Pons (tissue), 1 donor: ENCODE results near the gene CXCL12.

Experiments
- DNase-seq: peaks from one replicate; pipeline ENCODE4 v3.0.0-alpha.2; 2016; ENCODE audit warnings: low spot score

The CXCL12 gene

DNA sequence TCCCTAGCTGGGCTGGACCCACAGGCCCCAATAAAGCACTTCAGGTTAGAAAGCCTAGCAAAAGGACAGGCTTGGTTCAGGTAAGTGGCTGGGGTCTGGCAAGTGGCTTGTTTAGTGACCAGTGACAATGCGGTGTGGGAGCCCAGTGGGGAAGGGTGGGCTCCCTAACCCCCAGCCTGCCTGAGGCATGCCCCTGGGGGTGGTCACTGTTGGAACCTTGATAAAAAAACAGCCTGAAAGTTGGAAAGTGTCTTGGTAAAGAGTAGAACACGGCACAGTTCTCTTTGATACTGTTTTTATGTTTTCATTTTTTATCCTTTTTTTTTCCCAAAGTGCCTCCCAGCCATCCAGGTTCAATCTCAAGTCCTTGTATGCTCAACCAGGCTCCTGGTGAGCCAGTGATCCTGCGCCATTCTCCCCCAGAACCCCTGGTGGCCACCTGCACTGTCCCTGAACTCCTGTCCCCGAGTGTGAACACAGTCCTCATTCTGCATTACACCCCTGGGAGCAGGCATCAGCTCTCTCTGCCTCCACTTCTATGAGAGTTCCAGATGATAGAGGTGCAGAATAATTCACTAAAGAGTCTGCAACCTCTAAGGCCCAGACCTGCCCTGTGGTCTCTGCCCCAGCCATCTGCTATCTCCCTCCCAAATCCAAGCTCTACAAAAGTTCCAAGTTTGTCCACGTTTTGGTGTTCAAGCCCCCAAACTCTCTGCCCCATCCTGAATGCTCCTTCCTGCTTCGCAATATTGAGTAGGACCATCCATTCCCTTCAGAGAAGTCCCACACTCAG lies 15.0 kb upstream of the CXCL12 start:
- no peak for DNase-seq

- no peak for DNase-seq
These were observed 14.1 kb upstream of the CXCL12 start for GRCh38 chr10:44398747-44399658.

DNA sequence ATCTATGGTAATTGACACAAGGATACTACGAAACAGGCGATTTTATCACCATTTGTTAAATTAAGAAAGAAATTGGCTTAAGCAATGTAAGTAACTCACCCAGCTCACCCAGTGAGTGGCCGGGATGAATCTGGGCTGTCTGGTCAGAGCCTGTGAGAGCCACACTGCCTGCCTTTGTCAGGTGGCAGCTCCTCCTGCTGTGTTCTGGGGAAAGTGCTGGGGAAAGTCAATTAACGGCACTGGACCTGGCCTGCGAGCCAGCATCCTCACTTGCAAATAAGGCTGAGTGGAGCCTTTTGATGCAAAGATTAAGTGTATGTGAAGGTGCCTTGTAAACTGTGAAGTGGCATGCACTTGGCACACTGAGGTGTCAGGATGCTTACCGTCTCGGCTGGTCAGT lies 13.4 kb upstream of the CXCL12 start:
- no peak for DNase-seq

- no peak for DNase-seq
These were observed 12.8 kb upstream of the CXCL12 start for GRCh38 chr10:44397476-44398225.

DNA sequence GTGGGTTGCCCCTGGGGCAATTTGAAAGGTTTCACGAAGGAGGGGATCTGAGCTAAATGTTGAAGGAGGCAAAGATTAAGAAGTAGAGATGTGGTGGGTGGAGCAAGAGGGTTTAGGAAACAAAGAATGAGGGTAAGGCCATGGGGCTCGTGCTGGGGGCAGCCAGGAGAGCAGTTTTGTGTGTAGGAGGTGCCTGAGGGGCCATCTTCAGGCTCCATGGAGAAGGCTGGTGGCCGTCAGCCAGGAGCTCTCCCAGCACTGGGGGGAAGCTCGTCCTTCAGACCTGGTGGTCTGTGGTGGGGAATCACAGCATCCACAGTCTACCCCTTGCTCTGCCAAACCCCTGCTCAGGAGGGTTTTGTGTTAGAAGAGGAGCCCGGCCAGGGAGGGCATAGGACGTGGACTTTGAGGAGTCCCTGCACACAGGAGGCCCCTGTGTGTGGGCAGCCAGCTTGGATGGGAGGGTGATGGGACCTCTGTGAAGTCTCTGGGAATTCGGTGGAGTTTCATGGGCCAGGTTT lies 11.8 kb upstream of the CXCL12 start:
- no peak for DNase-seq

- DNase-seq: no peak
These were observed 11.2 kb upstream of the CXCL12 start for GRCh38 chr10:44395902-44396670.

DNA sequence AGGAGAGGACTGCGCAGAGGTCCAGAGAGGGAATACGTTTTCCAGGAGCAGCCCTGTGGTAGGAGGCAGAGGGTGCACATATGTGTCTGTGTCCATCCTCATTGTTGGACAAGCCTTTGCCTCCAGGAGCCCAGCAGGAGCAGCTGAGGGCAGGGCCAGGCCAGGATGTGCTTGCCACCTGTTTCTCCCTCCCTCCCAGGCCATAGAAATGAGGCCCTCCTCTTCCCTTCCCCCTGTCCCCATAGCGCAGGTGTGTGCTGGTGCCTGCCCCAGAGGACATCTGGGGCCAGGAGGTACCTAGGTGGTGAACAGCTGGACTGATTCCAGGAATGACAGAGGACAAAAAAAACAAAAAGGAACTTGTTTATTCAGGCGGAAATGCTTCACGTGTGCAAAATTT lies 10.5 kb upstream of the CXCL12 start:
- no peak for DNase-seq

DNA sequence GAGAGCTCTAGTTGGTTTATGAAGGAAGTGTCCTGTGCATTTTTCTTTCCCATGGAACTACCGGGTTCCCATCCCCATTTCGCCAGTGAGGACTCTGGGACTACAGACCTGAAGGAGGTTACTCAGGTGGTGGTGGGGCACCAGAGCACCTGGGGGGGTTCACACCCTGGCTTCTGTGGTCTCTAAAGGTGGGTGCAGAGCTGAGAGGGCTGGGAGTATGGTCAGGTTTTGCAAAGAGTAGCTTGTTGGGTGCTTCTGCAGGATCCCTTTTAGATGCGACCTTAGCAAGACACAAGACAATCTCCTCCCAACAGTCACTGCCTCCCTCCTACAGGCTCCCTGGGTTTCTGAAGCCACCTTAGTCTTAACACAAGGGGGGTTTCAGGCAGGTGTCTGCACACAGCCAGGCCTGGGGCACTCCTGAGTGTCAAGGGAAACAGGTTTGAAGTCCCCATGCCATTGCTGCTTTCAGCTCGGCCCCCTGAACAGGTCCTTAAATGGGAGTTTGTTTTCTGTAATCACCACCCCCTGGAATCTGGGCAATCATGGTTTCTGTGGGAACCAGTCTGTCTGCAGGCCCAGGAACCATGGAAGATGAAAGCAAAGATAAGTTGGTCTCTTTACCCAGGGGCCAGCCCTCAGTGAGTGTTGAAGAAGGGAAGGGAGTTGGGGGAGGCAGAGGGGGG lies 9.9 kb upstream of the CXCL12 start:
- no peak for DNase-seq

DNA sequence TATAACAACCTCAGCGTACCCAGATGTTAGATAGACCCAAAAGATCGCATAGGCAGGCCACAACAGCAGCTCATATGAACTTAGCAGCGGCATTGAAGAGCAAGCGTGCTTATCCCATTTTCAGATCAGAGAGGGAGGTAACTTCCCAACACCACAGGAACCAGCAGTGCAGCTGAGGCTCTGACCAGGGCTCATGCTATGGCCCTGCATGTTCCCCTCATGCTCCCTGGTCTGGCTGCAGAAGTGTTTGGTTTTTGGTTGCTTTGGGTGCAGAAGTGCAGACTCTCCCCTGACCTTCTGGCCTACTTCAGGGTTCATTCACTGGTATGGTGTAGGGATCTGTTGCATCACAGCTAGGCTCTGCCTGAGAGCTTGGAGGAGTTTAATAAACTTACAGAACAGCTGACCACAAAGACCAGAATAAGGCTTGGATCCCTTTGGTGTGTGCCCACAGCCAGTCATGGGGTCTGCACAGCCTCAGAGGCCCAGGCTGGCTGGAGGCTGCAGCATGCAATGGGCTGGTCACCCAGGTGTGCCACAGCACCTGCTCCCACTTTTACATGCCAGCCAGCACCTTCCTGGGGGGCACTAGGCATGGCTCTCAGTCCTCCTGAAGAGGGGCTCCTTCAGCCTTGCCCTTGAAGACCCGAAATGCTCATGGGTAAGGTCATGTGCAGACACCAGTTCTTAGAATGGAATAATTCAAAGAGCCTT lies 9.1 kb upstream of the CXCL12 start:
- DNase-seq: no peak

GRCh38 chr10:44393051-44393630 lies 8.2 kb upstream of the CXCL12 start:
- no peak for DNase-seq

DNA sequence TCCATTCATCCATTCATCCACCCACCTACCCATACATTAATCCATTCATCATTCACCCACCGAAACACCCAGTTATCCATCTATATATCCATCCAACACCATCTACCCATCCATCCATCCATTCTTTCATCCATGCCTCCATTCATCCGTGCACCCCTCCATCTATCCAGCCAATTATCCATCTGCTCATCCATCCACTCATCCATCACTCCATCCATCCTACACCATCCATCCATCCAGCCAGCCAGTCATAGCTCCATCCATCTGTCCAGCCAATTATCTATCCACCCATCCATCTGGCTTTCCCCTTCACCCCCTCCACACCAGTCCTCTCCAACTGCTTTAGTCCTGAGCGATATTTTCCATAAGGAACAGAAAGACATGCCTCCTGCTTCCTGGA lies 7.5 kb upstream of the CXCL12 start:
- no peak for DNase-seq

DNA sequence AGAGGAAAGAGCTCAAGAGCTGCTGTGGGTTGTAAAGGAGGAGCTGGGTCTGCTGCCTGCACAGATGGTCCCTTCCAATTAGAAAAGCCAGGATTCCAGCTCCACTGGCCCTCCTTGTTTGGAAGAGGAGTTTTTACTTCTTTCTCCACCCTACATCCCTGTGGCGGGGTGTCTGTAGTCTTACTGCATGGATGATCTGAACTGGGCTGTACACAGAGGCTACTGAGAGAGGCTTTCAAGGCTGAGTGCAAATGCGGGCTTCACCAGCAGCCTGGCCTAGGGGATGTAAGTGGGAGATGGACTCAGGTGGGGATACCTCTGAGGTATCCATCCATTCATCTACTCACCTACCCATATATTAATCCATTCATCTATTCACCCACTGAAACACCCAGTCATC lies 7.1 kb upstream of the CXCL12 start:
- no peak for DNase-seq

DNA sequence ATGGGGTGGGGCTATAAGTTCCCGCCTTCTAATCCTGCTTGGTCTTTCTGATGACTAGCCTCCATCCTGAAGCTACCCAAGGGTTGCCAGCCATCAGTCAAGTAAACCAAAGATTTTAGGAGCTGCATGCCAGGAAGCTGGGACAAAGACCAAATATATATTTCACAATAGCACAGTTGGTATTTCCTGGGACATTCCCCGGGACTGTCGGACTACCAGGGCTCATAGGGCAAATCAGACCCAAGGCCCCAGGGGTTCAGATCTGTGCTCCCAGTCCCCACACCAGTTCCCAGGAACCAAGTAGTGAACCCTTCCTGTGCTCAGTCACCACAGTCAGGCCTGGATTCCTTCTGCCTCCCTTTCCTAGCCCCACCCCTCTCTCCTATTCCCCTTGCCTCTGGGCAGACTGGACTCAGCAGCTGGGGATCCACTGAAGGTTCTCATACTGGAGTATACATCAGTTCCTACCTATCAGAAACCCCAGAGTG lies 5.7 kb upstream of the CXCL12 start:
- no peak for DNase-seq

GRCh38 chr10:44389556-44389955 lies 4.7 kb upstream of the CXCL12 start:
- no peak for DNase-seq

GRCh38 chr10:44389150-44389549 lies 4.3 kb upstream of the CXCL12 start:
- no peak for DNase-seq

GRCh38 chr10:44388641-44389040 lies 3.7 kb upstream of the CXCL12 start:
- no peak for DNase-seq

DNA sequence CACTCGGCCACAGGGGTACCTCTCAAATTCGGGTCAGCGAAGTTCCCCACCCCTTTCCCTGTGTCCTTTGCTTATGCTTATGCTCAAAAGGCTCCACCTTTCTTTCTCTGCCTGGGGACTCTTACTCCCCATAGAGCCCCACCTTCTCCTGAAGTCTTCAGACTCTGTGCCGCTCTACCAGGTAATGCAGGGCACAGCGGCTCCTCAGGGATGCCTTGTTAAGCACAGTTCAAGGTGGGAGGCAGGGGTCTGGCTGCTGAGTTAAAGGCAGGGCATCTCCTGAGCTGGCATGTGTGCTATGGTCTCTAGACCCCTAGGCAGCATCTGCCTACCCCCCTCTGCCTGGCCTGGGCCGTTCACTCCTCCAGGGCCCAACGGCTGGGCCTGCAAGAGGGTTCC lies 3.0 kb upstream of the CXCL12 start:
- no peak for DNase-seq

- DNase-seq: peak; percentile 31
These were observed 1.7 kb upstream of the CXCL12 start for GRCh38 chr10:44386546-44387052.

GRCh38 chr10:44385696-44386441 lies 972 bp upstream of the CXCL12 start:
- DNase-seq: no peak
